ENCODE measurements around the gene CCDC3.

CCDC3 gene

DNA sequence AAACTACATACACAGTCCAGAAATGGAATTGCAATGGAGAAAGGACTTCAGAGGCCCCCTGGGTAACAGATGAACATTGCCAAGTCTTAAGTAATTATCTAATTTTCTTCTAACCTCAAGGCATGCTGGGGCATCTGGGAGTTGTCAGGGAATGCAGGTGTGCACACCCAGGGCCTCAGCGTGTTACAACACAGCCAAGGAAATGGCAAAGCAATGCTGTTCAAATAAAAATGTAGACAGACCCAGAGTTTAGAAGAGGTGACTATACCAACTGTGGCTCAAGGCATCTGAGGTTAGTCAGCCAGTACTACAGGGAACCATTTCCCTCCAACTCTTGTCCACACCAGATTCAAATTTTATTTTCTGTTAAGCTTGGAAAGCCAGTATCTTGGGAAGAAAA lies 73.6 kb downstream of the CCDC3 start:
- TF ChIP-seq, protein P1, sequence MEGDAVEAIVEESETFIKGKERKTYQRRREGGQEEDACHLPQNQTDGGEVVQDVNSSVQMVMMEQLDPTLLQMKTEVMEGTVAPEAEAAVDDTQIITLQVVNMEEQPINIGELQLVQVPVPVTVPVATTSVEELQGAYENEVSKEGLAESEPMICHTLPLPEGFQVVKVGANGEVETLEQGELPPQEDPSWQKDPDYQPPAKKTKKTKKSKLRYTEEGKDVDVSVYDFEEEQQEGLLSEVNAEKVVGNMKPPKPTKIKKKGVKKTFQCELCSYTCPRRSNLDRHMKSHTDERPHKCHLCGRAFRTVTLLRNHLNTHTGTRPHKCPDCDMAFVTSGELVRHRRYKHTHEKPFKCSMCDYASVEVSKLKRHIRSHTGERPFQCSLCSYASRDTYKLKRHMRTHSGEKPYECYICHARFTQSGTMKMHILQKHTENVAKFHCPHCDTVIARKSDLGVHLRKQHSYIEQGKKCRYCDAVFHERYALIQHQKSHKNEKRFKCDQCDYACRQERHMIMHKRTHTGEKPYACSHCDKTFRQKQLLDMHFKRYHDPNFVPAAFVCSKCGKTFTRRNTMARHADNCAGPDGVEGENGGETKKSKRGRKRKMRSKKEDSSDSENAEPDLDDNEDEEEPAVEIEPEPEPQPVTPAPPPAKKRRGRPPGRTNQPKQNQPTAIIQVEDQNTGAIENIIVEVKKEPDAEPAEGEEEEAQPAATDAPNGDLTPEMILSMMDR (IDR thresholded peaks at IDR 0.05; ENCODE audit: low read depth, low read length, missing control alignments), result no peak
- no peak overlapping the region for H3K4me3 ChIP-seq (ENCODE audit: low read depth, low read length)
- no peak for DNase-seq (ENCODE audit: low read depth)
- in situ Hi-C loops (cut with HindIII; ENCODE audit: low sequenced_read_pairs), result no loop called here

DNA sequence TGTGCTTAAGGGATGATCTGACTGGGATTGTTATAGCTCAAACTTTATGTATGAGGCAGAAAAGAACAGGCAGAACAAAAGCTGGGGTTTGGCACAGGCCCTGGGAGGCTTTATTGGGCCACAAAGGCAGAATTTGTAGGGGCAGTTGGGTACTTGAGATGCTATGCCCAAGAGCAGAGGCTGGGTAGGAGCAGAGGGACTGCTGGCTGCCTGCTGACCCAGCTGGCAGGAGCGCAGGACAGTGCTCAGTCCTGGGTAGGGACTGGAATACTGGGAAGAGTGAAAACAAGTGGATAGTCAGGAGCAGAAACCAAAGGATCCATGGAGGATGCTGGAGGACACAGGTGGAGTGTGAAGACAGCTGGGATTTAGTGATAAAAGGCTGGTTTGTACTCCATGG lies 75.7 kb downstream of the CCDC3 start:
- DNase-seq (ENCODE audit: low read depth), result no peak
- no peak overlapping the region for H3K4me3 ChIP-seq (ENCODE audit: low read depth, low read length)
- in situ Hi-C loops (cut with HindIII; ENCODE audit: low sequenced_read_pairs), result no loop called here
- TF ChIP-seq, protein P1 (IDR thresholded peaks at IDR 0.05; ENCODE audit: low read depth, low read length, missing control alignments), result no peak

DNA sequence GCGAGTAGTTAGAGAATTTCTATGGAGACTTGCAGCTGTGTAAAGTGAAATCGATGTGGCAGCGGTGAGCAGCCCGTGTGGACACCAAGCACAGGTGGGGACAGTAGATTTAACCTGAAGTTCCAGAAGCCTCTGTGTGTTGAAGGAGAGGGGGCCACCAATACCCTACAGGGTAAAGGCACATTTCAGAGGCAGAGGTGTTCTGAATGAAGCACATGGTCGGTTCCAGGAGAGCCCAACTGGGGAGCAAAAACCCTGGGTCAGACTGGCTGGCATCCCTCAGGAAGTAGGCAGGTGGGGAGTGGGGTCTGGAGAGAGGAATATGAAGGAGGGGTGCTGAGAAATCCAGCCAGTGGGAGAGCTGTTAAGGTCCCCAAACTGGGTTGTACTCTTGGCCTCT lies 76.6 kb downstream of the CCDC3 start:
- no peak for DNase-seq (ENCODE audit: low read depth)
- TF ChIP-seq, protein P1 (IDR thresholded peaks at IDR 0.05; ENCODE audit: low read depth, low read length, missing control alignments), result no peak
- no peak overlapping the region for H3K4me3 ChIP-seq (ENCODE audit: low read depth, low read length)
- in situ Hi-C loops (cut with HindIII; ENCODE audit: low sequenced_read_pairs), result no loop called here

DNA sequence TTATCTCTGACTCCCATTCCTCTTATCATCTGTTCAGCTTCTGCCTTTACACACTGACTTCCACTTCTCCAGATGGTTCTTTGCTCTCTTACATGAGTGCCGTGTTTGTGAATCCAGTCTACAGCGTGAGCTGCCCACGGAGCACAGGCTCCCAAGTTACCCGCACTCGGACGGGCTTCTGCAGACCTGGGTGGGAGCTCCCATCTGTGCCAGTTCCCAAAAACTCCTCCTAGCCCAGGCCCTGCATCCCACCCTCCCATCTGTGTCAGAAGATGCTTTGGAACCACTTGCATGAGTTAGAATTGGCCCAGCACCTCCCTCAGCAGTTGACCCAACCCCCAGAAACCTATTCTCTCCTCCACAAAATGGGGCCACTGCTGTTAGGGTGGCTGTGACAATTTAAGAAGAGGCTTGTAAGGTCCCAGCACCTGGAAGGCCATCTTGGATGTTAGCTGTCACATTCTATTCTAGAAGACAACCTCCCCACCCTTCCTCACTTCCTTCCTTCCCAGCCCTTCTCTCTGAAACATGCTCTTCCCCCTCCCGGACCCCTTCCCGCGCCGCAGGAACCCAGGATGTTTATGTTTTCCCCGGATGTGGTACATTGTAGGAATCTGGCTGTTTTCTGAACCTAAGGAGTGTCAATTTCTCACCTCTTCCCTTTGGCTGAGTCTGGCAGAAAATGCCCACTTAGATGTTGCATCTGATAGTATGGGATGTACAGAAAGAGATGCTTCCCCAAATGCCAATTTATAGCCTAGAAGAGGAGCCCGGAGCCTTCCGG lies 79.2 kb downstream of the CCDC3 start:
- no peak overlapping the region for H3K4me3 ChIP-seq (ENCODE audit: low read depth, low read length)
- TF ChIP-seq, protein P1 (IDR thresholded peaks at IDR 0.05; ENCODE audit: low read depth, low read length, missing control alignments), result no peak
- no peak for DNase-seq (ENCODE audit: low read depth)
- in situ Hi-C loops (cut with HindIII; ENCODE audit: low sequenced_read_pairs), result no loop called here

DNA sequence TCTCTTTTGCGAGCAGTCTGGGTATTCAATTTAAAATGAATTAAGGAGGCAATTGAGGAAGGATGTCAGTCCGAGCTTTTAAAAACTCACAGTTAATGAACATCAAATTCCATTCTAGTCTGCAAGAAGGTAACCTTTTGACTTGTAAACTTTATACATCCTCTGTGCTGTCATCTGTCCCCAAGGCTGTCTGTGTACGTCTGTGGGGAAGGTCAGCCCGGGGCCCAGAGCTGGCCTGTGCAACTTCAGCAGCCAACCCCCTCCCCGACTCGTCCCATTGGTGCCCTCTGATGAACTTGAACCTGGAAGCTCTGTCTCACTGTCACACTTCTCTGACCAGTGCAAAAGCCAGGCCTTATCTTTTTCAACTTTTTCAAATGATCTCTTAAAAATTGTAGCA lies 80.3 kb downstream of the CCDC3 start:
- DNase-seq (ENCODE audit: low read depth), result no peak
- TF ChIP-seq, protein P1 (IDR thresholded peaks at IDR 0.05; ENCODE audit: low read depth, low read length, missing control alignments), result no peak
- in situ Hi-C loops (cut with HindIII; ENCODE audit: low sequenced_read_pairs), result no loop called here
- H3K4me3 ChIP-seq (ENCODE audit: low read depth, low read length), result no peak overlapping the region

DNA sequence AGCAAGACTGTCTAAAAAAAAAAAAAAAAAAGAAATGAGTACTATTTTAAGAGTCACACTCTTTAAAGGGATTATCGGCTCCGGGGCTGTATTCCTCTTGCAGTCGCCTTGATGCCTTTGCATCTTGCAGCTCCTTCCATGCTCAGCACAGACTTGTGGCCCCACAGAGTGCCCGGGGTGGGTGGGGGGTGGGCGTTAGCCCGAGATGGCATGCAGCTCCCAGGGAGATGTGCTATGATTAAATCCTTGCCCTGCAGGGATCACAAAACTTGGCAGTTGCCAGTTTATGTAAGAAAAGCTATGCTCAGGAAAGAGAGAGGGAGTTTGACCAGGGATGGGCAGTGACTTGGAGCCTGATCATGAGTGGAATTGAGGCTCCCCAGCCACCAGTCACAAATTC lies 81.9 kb downstream of the CCDC3 start:
- in situ Hi-C loops (cut with HindIII; ENCODE audit: low sequenced_read_pairs), result no loop called here
- DNase-seq (ENCODE audit: low read depth), result no peak
- TF ChIP-seq, protein P1 (IDR thresholded peaks at IDR 0.05; ENCODE audit: low read depth, low read length, missing control alignments), result no peak
- no peak overlapping the region for H3K4me3 ChIP-seq (ENCODE audit: low read depth, low read length)
